GM21390 (cell line): ENCODE measurements around the gene SAXO1.
"Not testable (repeated sequence)": the region's sequence is repeated elsewhere in the genome, so short reads cannot be mapped to it uniquely, and the experiment has no call there.

Source experiments
- ATAC-seq: cut with Tn5 transposase; IDR thresholded peaks from one replicate; pipeline ENCODE4 v1.9.1; 2021; ENCODE audit not compliant: unreplicated experiment

SAXO1 gene

GRCh38 chr9:19033015-19033414 lies at the start of gene SAXO1:
TSS of gene SAXO1 (minus strand) at chr9:19033209. CDS start at chr9:19032908, 301 bp downstream.
- ATAC-seq, result no peak

DNA sequence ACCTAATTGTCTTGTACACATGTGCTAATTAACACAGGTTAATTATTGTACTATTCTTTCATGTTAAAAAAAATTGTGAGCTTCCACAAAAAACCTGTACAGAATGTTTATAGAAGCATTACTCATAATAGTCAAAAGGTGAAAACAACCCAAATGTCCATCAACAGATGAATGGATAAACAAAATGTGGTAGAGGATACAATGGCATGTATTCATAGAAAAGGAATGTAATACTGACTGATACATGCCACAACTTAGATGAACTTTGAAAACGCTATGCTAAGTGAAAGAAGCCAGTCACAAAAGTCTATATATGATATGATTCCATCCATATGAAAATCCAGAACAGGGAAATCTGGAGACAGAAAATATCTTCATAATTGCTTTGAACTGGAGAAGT lies 41.8 kb upstream of the SAXO1 start:
- no peak for ATAC-seq

GRCh38 chr9:19074229-19074628 lies 41.2 kb upstream of the SAXO1 start:
- ATAC-seq, result no peak

DNA sequence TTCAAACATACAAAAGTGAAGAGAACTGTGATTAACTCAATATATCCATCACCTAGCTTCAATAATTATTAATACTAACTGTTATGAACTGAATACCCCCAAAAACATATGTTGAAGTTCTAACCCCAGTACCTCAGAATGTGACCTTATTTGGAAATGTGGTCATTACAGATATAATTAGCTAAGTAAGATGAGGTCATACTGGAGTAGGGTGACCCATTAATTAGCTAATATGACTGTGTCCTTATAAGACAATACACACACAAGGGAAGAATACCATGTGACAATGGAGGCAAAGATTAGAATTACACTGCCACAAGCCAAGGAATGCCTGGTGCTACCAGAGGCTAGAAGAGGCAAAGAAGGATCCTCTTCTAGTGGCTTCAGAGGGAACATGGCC lies 24.0 kb upstream of the SAXO1 start:
- ATAC-seq, result no peak

GRCh38 chr9:19050637-19051591 lies 17.9 kb upstream of the SAXO1 start:
- ATAC-seq, result no peak

DNA sequence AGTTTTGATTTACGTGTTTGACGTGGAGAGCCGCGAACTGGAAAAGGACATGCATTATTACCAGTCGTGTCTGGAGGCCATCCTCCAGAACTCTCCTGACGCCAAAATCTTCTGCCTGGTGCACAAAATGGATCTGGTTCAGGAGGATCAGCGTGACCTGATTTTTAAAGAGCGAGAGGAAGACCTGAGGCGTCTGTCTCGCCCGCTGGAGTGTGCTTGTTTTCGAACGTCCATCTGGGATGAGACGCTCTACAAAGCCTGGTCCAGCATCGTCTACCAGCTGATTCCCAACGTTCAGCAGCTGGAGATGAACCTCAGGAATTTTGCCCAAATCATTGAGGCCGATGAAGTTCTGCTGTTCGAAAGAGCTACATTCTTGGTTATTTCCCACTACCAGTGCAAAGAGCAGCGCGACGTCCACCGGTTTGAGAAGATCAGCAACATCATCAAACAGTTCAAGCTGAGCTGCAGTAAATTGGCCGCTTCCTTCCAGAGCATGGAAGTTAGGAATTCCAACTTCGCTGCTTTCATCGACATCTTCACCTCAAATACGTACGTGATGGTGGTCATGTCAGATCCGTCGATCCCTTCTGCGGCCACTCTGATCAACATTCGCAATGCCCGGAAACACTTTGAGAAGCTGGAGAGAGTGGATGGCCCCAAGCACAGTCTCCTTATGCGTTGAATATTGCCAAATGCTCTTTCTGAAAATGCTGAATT lies 17.1 kb upstream of the SAXO1 start:
- ATAC-seq, result no peak

DNA sequence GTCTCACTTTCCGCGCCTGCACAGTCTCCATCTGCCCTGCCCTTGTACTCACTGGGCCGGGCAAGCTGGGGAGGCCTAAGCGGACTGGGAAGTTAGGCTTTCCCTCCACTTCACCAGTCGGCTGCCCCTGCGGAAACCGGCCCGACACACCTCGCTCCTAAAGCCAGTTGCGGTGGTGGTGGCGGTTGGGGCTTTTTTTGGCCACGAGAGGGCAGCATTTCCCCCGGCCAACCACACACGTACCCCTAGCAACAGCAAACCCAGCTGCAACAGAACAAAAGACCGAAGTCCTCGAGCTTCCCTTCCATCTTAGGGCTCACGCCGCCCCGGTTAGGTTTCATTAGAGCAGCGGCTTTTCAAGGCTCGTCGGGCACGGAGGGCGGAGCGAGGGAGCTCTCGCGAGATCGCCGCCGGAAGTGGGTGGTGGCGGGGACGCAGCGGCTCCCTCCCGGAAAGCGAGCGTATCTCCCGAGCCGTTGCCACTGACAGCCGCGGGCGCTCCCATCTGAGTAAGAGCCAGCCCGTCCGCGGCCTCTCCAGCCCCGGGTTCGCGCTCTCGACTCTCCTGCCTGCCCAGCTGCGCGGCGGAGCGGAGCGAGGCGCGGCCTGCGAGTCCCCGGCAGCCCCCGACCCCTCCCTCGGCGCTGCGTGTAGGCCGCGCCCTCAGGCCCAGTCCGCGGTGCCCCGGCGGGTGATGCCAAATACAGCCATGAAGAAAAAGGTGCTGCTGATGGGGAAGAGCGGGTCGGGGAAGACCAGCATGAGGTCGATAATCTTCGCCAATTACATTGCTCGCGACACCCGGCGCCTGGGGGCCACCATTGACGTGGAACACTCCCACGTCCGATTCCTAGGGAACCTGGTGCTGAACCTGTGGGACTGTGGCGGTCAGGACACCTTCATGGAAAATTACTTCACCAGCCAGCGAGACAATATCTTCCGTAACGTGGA lies 16.2 kb upstream of the SAXO1 start, which contains the start of gene RRAGA:
Gene RRAGA (plus strand): TSS at position 462 of the 951 bp plus-strand sequence. CDS start 233 bp downstream, at position 695.
- ATAC-seq, result peak; percentile 89

DNA sequence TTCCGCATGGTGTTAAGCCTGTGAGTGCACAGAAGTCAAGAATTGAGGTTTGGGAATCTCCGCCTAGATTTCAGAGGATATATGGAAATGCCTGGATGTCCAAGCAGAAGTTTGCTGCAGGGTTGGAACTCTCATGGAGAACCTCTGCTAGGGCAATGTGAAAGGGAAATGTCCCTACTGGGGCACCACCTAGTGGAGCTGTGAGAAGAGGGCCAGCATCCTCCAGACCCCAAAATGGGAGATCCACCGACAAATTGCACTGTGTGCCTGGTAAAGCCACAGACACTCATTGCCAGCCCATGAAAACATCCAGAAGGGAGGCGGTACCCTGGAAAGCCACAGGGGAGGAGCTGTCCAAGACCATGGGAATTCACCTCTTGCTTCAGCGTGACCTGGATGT lies 3.6 kb upstream of the SAXO1 start:
- ATAC-seq, result no peak

GRCh38 chr9:19032406-19032805 lies 603 bp downstream of the SAXO1 start:
- ATAC-seq, result no peak

DNA sequence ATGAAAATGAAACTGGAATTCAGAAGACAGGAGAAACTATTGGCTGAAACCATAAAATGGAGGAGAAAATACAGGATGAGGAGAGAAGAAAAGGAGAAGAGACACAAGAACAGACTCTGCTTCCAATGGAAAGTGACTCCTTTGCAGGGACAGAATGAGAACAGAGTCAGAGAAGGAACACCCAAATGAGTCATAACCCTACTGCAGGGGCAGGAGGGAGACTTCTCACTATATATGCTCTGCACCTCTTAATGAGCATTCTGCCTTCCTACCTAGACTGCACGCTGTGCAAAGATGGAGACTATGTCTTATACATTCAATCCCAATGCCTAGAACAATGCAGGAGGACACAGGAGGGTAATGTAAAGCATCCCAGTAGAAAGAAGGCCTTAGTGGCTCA lies 2.1 kb downstream of the SAXO1 start:
- peak; percentile 61 for ATAC-seq

GRCh38 chr9:19028835-19029451 lies 4.1 kb downstream of the SAXO1 start:
- peak; percentile 64 for ATAC-seq

DNA sequence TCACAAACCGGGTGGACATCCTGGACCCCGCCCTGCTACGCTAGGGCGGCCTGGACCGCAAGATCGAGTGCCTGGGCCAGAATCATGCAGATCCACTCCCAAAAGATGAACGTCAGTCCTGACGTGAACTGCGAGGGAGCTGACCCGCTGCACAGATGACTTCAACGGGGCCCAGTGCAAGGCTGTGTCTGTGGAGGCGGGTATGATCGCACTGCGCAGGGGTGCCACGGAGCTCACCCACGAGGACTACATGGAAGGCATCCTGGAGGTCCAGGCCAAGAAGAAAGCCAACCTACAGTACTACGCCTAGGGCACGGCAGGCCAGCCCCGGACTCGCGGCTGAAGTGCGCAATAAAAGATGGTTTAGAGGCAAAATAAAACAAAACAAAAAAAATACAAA lies 5.2 kb downstream of the SAXO1 start:
- no peak for ATAC-seq

DNA sequence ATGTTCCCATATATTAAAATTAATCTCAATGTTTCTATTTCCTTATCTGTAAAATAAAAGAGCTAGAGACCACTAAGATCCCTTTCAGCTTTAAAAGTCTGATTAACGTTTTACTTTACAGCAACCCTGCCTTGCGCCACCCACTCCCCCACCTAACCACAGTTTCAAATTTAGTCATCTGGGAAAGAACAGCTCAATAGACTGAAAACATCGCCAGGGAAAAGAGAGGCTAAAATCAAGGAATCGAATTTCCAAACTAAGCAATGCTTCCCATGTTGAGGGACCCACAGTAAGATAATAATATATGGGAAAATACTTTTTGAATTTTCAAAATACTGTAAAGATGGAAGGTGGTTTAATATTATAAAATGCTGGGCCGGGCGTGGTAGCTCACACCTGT lies 6.6 kb downstream of the SAXO1 start:
- no peak for ATAC-seq

- no peak for ATAC-seq
Observed at GRCh38 chr9:19023078-19023477, 9.9 kb downstream of the SAXO1 start.

DNA sequence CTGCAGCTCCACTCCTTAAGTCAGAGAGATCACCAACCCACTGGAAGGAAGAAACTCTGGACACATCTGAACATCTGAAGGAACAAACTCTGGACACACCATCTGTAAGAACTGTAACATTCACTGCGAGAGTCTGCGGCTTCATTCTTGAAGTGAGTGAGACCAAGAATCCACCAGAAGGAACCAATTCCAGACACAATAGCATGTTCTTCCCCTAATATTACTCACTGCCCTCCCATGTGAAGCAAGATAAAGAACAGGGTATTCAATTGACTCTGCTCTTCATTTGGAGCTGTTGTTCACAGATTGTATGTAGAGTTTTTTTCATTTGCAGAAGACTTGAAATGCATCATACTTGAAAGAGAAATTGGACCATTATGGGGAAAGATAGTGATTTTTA lies 10.8 kb downstream of the SAXO1 start:
- no peak for ATAC-seq

- ATAC-seq, result not testable (repeated sequence)
Observed at GRCh38 chr9:19021649-19022048, 11.4 kb downstream of the SAXO1 start.

DNA sequence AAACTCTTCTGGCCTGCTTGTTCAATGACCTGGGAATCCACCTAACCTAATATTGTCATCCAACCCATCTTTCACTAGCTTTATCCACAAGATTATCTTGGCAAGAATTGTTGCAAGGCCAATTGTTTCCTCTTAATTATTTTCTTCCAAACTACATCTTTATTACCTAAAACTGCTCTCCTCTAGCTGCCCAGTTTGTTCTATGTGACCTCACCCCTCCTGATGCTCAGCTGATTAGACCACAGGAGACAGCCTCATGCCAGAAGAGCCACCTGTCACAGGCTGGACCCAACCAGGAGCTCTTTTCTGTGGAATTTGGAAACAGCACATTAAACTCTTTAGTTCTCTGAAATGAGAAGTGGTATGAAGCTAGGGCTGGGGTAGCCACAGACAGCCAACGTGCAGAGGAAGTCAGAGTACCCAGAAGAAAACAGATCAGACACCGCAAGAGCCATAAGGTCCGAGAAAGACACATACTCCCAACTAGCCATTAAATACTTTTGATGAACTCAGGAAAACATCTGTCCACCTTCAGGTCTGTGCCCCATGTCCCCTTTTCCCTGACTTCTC lies 12.0 kb downstream of the SAXO1 start:
- ATAC-seq, result no peak

DNA sequence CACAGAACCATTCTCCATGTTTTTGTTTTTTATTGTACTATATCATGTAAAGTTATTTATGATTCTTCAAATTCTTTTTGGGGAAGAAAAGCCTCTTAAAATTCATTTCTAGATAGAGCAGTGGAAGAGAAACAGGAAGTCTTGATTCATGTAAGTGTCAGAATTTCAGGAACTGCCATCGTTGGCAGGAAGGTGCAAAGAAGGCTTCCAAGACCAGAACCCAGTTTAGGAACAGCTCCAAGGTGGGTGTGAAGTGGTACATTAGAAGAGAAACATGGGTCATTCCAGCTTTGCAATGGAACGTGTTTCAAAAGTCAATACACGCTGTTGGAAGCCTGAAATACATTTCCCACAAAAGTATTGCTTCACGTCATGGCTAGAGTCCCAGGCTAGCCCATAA lies 14.8 kb downstream of the SAXO1 start:
- ATAC-seq, result no peak

GRCh38 chr9:19009391-19009965 lies 23.5 kb downstream of the SAXO1 start:
- no peak for ATAC-seq

- ATAC-seq, result no peak
Observed at GRCh38 chr9:19000133-19000532, 32.9 kb downstream of the SAXO1 start.
